ENCODE data around the gene MIOX. TPM values are rescaled to one million over a fixed set of nuclear protein-coding genes. Genes with fewer than 3 reads are reported as not detected.
"Not testable (repeated sequence)": the region's sequence is repeated elsewhere in the genome, so short reads cannot be mapped to it uniquely, and the experiment has no call there.

MIOX gene
- total RNA-seq, 4 donors from 2014 or later: not detected

DNA sequence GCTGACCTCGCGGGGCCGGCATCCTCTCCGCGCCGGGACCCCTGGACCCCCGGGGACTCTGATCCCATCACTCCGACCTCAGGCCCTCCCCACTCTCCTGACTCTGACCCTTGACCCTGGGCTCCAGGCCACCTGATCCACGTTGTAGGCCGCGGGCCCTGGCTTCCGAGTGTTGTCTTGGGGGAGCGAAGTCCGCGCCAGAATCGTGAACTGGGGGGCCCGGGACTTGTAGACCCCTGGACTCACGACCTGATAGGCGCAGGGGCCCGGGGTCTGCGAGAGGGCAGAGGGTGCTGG, 43.9 kb downstream of the MIOX start:
- Histone ChIP-seq H3K27ac (peak overlapping the region; percentile 93), H3K36me3 (no peaks in the 10 kb centered on the region), H3K4me3 (peak overlapping the region; percentile 81), H3K9me3 (no peaks in the 10 kb centered on the region), H3K27me3 (no peaks in the 10 kb centered on the region), H3K4me1 (peaks cover 73% of the 10 kb centered on the region)
- TF ChIP-seq EP300 (IDR thresholded peaks at IDR 0.05) (no peak), POLR2A (IDR thresholded peaks at IDR 0.05) (no peak), POLR2AphosphoS5 (IDR thresholded peaks at IDR 0.05) (no peak)
- TF ChIP-seq, protein P1, sequence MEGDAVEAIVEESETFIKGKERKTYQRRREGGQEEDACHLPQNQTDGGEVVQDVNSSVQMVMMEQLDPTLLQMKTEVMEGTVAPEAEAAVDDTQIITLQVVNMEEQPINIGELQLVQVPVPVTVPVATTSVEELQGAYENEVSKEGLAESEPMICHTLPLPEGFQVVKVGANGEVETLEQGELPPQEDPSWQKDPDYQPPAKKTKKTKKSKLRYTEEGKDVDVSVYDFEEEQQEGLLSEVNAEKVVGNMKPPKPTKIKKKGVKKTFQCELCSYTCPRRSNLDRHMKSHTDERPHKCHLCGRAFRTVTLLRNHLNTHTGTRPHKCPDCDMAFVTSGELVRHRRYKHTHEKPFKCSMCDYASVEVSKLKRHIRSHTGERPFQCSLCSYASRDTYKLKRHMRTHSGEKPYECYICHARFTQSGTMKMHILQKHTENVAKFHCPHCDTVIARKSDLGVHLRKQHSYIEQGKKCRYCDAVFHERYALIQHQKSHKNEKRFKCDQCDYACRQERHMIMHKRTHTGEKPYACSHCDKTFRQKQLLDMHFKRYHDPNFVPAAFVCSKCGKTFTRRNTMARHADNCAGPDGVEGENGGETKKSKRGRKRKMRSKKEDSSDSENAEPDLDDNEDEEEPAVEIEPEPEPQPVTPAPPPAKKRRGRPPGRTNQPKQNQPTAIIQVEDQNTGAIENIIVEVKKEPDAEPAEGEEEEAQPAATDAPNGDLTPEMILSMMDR (IDR thresholded peaks at IDR 0.05): no peak
- 2% methylated on average over 9 of the region's 21 CpGs for WGBS
- DNase-seq (ENCODE audit: low spot score in 2 of 2): no peak

DNA sequence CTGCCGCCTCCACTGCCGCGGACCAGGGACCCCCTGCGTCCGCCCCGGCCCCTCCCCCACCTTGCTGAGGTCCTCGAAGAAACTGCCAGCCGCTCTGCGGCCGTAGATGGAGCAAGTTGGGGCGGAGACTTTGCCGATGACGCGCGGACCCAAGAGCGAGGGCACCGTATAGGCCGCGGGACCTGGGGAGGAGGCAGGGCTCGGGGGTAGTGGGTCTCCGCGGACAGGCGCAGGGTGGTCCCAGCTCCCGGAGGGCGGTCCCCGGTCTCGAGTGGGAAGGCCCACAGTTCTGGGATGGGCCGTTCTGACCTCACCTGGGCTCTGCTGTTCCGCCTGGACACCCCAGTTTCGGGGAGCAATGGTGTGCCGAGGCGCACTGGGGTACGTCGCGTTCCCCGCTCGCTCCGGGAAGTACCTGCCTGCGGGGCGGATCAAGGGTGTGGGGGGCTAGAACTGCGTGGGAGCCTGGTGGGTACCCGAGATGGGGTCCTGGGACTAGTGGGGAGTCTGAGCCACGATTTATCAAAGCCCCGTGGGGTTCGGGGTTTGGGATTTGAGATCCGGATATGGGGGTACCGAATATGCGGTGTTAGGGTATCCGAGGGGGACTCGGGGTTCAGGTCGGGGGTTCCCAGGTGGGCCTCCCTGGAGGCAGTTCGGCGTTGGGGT, 44.4 kb downstream of the MIOX start:
- peak; percentile 94 for DNase-seq (ENCODE audit: low spot score in 2 of 2)
- Histone ChIP-seq H3K4me1 (peaks cover 70% of the 10 kb centered on the region), H3K36me3 (no peaks in the 10 kb centered on the region), H3K27me3 (no peaks in the 10 kb centered on the region), H3K27ac (peak overlapping the region; percentile 93), H3K4me3 (peak overlapping the region; percentile 81), H3K9me3 (no peaks in the 10 kb centered on the region)
- peak; percentile 40 to 75 (median 56) for TF ChIP-seq POLR2AphosphoS5 (IDR thresholded peaks at IDR 0.05)
- TF ChIP-seq, protein P1 (IDR thresholded peaks at IDR 0.05): no peak
- TF ChIP-seq POLR2A (IDR thresholded peaks at IDR 0.05): peak in 1 of 2 donors; percentile 85
- WGBS: 5% methylated on average over 31 of the region's 53 CpGs

DNA sequence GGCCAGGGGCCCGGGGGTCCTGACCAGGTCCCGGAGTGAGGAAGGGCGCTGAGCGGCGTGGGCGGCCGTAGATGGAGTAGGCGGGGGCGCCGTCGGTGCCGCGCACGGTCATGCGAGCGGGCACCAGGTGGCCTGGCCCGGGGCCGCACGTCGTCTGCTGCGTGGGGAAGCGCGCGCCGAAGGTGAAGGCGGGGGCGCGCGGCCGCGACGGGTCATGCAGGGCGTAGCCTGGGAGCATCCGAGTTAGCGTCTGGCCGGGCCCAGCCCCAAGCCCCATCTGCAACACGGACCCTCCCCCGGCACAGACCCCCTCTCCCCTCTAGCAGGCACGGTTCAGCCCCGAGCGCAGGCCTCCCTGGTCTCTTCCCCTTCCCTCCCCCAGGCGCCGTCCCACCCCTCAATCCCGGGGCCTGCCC, 44.9 kb downstream of the MIOX start:
- TF ChIP-seq POLR2AphosphoS5 (IDR thresholded peaks at IDR 0.05): no peak
- no peak for TF ChIP-seq POLR2A (IDR thresholded peaks at IDR 0.05)
- Histone ChIP-seq H3K36me3 (no peaks in the 10 kb centered on the region), H3K4me3 (peak overlapping the region; percentile 81), H3K27me3 (no peaks in the 10 kb centered on the region), H3K4me1 (peaks cover 64% of the 10 kb centered on the region), H3K9me3 (no peaks in the 10 kb centered on the region), H3K27ac (peak overlapping the region; percentile 93)
- DNase-seq (ENCODE audit: low spot score in 2 of 2): peak in 1 of 2 donors; percentile 87
- WGBS: 0% methylated on average over 1 of the region's 44 CpGs

DNA sequence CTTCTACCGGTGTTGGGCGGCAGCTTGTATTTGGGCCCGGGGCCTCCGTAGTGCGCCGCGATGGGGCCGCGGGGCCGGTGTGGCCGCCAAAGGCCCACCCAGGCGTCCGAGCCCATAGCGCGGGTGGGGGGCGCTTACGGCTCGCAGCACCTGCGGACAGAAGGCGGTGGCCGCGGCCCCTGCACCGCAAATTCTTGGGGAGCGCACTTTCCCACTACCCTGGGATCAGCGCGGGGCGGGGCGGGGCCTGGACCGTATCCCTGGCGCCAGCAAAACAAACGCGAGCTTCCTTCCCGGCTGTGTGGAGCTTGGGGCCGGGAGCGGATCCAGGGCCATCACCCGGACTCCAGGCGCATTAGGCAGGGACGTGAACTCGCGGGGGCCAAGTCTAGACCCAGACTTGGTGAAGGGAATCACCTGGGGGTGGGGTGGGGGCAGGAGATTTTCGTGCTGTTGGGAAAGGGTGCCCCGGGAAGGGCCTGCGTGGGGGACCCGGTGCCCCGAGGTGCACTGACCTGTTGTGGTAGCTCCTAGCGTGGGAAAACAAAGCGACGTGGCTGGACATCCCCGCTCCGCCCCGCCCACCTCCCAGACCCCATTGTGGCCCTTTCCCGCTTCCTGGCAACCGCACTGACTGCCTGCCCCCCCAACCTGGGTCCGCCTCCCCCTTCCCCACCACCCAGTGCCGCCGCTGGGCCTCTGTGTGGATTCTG, 45.5 kb downstream of the MIOX start:
- H3K27me3 ChIP-seq: no peaks in the 10 kb centered on the region
- no peaks in the 10 kb centered on the region for H3K36me3 ChIP-seq
- no peaks in the 10 kb centered on the region for H3K9me3 ChIP-seq
- peaks cover 59% of the 10 kb centered on the region for H3K4me1 ChIP-seq
- peak overlapping the region; percentile 93 for H3K27ac ChIP-seq
- TF ChIP-seq EP300 (IDR thresholded peaks at IDR 0.05) (no peak), POLR2AphosphoS5 (IDR thresholded peaks at IDR 0.05) (no peak), POLR2A (IDR thresholded peaks at IDR 0.05) (peak in 1 of 2 donors; percentile 17)
- TF ChIP-seq, protein P1 (IDR thresholded peaks at IDR 0.05): no peak
- peak; percentile 92 to 94 for DNase-seq (ENCODE audit: low spot score in 2 of 2)
- WGBS: 6% methylated on average over 26 of the region's 56 CpGs
- H3K4me3 ChIP-seq: peak overlapping the region; percentile 81

DNA sequence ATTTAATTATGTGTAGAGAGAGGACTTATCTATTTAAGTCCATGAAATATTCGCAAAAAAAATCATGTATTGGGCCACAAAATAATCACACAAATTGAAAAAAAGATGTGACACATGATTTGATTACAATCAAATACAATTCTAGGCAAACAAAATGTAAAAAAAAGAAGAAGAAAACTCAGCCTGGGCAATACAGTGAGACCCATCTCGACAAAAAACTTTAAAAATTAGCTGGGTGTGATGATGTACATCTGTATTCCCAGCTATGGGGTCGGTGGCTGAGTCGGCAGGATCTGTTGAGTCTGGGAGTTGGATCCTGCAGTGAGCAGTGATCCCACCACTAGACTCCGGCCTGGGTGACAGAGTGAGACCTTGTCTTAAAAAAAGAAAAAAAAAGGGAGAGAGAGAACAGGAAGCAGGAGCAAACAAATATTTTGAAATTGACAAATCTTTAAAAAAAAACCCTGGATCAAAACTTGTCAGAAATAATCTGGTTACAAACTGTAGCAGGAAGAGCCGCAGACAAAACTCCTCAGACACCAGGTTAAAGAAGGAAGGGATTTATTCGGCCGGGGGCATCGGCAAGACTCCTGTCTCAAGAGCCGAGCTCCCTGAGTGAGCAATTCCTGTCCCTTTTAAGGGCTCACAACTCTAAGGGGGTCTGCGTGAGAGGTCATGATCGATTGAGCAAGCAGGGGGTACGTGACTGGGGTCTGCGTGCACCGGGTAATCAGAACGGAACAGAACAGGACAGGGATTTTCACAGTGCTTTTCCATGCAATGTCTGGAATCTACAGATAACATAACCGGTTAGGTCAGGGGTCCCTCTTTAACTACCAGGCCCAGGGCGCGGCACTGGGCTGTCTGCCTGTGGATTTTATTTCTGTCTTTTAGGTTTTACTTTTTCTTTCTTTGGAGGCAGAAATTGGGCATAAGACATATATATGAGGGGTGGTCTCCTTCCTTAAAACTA, 46.5 kb downstream of the MIOX start:
- no peaks in the 10 kb centered on the region for H3K9me3 ChIP-seq
- H3K4me1 ChIP-seq: peaks cover 60% of the 10 kb centered on the region
- no peaks in the 10 kb centered on the region for H3K36me3 ChIP-seq
- WGBS: 73% methylated on average over 19 of the region's 19 CpGs
- H3K27ac ChIP-seq: peak overlapping the region; percentile 93
- TF ChIP-seq, protein P1 (IDR thresholded peaks at IDR 0.05): no peak
- TF ChIP-seq POLR2A (IDR thresholded peaks at IDR 0.05): no peak
- TF ChIP-seq POLR2AphosphoS5 (IDR thresholded peaks at IDR 0.05): no peak
- no peak for TF ChIP-seq EP300 (IDR thresholded peaks at IDR 0.05)
- H3K27me3 ChIP-seq: no peaks in the 10 kb centered on the region
- no peak for DNase-seq (ENCODE audit: low spot score in 2 of 2)
- peak overlapping the region; percentile 81 for H3K4me3 ChIP-seq

DNA sequence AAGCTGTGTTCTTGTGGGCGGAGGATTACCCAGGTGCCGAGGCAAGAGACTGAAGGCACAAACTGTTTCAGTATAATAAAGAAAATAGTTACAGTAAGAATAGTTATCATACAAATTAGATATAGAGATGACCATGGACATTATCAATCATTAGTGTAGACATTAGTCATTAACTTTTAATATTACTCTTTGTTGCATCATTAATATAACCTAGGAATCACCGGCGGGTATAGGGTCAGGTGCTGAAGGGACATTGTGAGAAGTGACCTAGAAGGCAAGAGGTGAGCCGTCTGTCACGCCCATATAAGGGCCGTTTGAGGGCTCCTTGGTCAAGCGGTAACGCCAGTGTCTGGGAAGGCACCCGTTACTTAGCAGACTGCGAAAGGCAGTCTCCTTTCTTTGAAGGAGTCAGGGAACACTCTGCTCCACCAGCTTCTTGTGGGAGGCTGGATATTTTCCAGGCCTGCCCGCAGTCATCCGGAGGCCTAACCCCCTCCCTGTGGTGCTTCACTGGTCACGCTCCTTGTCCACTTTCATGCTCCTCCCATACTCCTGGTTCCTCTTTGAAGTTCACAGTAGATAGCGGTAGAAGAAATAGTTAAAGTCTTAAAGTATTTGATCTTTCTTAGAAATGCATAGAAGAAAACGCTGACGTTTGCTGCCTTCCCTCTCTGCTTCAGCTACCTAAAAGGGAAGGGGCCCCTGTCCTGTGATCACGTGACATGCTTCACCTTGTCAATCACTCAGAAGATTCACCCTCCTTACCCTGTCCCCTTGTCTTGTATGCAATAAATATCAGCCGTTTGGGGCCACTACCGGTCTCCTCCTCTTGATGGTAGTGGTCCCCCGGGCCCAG, 47.4 kb downstream of the MIOX start:
- H3K36me3 ChIP-seq; H3K27me3 ChIP-seq; H3K4me3 ChIP-seq; H3K9me3 ChIP-seq; DNase-seq (ENCODE audit: low spot score in 2 of 2): not testable (repeated sequence)
- H3K27ac ChIP-seq: peak overlapping the region; percentile 93
- WGBS: 59% methylated on average over 21 of the region's 21 CpGs
- peaks cover 68% of the 10 kb centered on the region for H3K4me1 ChIP-seq

All from suprapubic skin (tissue), 4 donors.